Measurements from ENCODE around the gene RGS13.
"Not testable (repeated sequence)": the region's sequence is repeated elsewhere in the genome, so short reads cannot be mapped to it uniquely, and the experiment has no call there.

Gene RGS13

DNA sequence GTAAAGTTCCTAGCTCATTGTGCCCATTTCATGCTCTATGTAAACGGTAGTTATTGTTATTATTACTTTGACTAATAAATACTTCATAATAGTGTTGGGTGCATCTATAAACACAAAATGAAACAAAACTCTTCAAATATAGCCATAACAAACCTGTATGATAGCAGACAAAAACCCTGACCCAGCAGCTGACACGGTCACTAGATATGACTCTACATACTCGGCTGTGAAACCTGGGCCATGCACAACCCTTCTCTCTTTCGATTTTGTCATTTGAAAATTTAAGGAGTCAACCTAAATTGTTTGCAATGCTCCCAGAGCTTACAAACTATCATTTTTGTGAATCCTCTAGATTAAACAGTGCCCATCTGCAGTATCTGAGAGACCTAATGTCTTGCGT, 8.0 kb upstream of the RGS13 start:
- DNase-seq = no peak

DNA sequence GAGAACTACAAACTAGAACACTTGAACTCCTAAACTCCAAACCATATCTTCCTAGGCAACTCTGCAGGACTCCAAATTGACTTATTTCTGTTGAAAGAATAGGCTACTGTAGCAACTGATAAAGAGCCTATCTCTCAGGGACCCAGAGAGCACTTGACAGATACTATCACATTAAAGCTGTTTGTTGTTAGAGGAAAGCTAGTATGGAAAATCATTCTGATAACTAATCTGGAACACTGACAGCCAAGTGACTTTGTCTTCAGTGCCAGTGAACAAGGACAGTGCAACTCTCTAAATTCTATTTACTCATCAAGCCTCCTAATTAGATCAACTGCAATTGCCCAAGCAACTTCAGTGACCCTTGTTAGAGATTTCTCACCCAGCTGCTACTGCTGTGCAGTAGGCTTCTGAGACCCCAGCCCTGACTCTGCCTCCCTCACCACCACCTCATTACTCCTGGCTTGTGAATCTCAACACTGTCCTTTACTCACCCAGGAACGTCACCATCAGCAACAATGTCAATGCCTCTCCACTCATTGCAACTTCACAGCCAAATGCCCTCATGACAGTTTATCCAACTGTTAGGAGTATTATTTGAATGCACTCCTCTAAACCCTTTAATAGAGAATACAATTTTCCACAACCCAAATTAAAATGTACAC, 7.4 kb upstream of the RGS13 start:
- DNase-seq = no peak

DNA sequence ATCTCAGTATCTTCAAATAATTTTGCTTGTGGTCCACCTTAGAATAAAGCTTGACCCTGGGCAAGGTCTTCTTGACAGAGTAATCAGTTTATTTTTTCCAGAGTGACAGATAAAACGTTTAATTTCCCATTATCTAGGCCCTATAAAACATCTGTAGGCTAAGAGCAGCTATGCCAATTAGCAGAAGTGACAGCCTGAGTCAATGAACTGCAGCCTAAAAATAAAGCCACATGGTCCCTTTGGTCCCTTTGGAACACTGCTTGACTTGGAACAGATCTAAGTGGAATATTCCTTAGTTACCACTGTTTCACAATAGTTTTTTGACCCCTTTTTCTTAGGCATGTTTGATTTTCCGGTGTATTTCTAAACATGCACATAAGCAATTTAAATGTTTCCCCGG, 6.3 kb upstream of the RGS13 start:
- no peak for DNase-seq

DNA sequence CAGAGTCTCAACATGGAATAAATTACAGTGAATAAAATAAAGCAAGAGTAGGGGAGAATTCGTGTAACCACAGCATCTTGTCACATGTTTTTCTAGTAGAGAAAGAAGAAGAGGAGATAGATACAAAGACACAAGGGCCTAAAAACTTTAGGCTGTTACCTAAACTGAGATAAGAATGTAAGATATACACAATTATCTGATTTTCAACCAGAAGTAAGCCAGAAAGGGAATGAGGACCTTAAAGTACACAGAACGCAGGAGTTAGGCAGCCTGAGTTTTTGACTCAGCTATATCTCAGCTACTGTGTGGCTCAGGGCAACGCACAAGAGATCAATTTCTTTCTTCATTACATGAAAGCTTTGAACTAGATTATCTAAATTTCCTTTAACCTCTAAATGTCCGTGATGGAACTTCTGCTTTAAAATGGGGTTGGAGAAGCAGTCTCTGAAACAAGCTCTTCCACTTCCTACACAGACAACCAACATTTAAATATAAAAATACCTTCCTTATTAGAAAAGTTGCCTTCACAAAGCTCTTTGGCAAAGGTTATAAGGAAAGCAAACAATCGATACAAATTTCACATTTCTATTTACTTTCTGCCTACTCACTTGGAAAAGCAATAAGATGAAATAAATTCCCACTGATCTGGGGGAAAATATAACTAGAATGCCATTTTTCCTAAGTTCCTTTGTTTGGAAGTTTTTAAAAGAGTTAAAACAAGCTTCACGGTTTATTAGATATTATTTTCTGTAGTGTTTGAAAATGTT, 5.2 kb upstream of the RGS13 start:
- no peak for DNase-seq

DNA sequence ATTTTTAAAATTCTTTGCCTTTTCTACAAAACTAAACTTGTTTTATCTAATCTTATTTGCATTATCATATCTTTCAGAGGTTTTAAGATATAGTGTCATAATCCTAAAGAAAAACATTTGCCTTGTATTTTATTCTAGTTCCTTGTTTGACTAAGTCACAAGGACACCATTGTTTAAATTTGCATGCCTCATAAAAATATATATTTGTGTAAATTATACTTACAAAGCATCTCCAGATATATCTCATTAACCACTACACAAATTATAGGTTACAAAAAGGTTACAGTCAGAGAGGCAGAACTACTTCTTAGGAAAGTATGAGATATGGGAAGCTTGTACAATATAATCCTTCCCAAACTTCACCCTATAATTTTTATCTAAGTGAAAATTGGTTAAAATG, 4.2 kb upstream of the RGS13 start:
- peak; percentile 10 for DNase-seq

DNA sequence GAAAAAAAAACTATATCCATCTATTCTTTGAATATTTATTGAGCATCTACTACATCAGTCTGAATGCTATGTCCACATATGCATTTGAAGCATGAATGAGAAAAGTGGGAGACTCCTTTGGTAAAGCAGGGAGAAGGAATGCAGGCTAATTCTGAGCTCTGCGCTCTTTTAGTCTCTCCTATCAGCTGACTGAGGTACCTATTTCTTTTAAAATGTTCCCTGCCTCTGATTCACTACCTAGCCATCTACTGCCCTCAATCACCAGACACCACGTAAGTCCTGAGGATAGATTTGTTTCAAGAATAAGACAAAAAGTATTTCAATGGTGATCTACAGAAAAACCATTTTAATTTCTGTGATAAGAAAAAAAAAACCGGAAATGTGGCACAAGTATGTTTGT, 3.8 kb upstream of the RGS13 start:
- DNase-seq = no peak

DNA sequence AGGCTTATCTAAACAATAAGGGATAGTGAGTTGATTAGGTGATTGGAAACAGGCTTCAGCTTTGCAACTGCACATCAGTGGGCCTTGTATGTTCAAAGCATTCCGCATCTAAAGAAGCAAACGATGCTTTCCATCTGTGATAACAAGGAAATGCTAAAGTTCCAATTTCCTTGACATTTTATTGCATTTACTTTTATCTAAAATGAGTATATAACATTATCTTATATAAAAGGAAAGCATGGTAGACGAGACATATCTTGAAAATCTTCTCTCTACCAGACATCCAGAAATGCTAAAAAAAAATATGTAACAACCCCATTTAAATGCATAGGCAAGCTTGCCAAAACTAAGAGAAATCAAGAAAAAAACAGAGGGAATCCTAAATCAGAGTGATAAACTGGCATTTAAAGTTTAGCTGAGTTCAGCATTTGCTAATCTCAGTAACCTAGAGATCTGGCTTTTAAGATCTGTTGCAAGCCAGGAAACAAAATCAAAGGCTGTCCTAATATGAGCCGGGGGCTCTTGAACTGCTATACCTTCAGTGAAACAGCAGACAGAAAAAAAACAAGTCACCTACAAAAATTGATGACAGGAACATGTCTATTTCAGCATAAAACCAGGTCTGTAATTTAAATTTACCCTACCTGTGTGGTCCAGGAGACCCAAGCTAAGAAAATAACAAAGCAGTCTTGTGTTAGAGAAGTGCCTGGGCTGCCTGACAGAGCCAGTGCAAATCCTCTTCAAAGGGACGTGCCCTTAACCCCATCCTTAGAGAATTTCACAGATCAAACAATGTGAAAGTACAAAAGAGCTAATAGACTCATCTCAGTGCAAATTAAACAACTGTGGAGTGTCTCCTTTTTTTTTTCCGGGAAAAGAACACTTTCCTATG, 3.1 kb upstream of the RGS13 start:
- no peak for DNase-seq

DNA sequence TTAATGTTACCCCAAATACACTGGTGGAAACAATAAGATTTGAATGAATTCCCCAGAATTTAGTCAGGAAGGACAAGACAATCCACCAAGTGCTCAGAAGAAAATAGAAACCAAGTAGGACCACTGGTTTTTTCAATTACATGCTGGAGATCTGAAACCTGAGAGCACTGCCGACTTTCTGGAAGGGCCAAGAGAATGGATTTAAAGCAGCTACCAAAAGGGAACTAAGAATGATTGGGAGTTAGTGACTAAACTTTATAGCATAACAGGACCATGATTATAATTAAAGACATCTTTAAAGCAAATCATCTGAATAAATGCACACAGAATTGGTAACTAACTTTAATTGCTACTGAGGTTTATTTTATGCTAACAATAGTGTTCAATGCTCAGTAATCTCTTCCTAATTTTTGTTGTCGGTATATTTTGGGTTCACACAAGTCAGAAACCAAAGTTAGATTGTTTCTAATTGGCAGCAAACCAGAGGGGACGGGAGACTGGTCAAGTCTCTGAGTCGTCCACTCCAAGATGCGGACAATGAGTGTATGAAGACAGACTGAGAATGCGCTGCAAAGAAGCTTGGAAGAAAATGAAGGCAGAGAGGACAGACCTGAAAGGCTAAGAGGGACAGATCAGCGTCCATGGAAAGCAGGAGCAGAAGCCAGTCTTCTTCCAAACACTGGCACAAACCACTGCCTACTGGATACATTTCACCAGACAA, 2.3 kb upstream of the RGS13 start:
- DNase-seq = no peak

DNA sequence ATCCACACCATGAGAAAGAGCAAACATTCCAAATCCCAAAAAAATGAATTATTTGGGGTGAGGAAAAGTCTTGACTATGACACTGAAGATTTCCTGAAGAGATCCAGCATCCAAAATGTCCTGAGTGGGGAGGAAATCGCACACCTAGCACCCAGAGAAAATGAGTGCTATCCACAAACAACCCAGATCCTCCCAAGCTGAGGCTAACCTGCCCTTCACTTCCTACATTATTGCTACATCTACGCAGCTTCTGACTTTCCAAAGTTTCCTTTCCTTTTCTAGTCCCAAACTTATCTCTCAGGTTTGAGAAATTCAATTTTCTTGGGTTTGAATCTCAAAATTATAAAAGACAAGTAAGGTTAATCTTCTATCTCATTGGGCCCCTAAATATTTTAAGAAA, 906 bp upstream of the RGS13 start:
- no peak for DNase-seq

DNA sequence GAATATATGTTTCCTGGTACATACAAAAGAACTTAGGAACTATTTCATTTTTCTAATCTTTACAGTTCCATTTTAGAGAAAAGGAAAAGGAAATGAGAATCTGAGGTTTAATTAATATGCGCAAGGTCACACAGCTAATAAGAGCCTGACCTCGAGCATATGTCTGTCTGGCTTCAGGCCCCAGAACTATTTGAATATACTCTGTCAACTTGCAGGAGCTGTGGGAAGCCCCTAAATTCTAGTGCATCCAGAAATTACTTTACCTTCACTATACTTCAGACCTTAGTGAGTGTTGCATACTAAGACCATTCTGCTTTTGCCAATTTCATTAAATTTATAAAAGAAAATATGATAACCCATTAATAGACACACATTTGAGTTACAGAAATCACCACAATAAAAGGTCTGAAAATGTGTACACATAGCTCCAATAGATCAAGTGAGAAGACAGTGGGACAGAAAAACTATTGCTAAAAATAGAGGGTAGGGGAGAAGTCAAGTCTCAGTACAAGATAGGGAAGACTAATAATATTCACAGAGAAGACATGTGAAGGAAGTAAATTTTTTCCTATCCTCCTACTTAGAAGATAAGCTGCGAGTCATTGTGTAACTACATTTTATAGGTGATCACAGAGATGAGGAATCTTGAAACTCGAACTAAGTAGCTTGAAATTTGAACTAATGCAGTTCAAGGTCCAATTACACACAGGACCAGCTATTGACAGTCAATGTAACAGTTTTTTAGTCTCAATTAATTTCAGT, 3.8 kb downstream of the RGS13 start:
- no peak for DNase-seq

DNA sequence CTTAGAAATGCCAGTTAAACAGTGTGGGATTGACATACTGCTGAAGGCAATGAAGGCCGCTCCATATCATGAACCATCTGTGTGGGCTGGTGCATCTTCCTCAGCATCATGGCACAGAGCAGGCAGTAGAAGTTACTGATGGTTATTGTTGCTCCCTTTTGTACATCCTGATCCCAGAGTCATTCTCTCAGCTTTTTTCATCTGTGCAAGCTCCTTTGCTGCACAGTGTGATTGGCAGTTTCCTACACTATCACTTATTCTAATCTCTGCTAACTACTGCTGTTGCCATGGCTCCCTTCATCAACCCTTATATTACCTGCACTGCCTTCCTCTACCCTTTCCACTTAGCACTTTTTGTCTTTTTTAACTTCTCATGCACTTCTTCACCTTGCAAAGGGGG, 16.2 kb downstream of the RGS13 start:
- no peak for DNase-seq

DNA sequence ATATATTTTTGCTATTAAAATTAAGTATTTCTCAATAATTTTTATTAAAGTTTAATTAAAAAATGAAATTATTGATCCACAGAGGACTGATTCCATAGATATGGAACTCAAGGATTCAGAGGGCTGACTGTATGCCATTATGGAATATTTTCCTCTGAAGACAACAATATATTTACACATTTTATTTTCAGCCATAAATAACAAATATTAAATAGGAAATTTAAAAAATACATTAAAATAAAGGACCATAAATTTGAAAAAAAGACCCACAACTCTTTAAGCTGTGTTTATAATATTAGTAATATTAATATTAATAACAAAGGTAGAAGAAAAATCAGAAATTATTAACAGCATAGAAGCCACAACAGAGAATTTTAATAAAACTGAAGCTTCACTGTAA, 18.2 kb downstream of the RGS13 start:
- no peak for DNase-seq

DNA sequence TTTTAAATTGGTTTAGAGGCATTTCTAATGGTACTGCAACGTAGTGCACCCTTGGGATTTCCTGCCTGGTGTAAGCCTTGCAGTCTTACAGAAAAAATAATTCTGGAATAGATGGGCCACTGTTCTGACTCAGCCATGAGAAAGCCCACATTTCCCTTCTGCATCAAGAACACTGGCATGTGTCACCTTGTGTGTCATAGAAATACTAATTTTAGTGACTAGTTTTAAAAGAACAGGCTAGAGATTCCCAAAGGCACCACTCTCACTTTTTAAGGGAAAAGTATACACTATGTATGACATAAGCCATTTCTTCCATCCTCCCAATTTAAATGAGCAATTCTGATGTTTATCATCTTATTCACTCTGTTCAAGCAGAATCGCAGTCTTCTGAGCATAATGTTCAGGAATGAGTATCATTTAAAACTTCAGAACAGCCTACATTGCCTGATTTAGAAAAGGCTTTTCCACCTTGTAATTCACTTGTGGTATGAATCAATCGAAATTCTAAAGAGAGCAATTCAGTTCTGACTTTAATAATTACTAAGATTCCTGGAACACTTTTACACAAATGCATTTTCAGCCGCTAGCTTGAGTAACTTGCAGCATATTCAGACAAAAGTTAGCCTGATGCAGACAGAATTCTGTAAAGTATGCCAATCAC, 18.8 kb downstream of the RGS13 start:
- no peak for DNase-seq

DNA sequence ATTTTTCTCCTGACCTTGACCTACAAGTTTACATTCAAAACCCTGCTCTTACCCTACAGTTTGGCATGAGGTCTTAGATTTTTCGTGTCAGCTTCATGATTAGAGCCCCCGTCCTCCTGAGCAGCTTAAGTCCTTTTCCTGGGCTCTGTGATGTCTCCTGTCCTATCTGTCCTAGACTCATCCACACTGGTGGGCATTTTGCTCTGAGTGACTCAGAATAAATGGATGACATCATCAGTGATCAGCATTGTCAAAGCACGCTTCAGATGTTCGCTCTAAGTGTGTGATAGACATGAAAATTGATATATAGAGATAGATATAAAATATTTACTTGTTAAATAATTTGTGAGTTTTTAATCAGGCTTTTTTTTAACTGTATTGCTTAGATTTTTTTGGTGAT, 21.8 kb downstream of the RGS13 start:
- DNase-seq = no peak

DNA sequence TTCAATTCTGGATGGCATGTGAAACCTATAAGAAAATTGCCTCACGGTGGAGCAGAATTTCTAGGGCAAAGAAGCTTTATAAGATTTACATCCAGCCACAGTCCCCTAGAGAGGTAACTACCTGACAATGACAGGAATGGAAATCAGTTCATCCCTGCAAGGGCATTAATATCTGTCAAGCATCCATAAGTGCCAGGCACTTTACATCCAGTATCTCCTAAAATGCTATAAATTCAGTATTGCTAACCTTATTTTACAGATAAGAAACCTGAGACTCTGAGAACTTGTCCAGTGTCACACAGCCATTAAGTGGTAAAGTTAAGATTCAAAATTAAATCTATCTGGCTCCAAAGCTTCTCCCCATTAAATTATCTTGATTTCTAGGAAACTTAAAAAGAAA, 22.3 kb downstream of the RGS13 start:
- DNase-seq = no peak

DNA sequence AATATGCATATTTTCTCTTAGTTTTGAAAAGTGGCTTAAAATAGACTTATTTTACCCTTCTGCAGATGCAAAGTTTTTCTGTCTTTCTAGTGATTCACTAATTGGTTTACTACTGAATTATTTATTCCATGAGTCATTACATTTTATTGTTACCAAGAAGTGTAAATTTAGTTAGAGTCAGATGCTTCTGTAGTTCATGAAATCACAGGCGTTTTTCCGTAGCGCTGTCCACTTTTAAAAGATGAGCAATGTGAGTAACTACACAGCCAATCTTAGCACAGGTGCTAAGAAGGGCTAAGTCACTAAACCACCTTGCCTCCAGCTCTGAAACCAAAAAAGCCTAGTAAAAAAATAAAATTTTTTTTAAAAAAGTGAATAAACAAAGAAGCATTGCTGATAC, 24.7 kb downstream of the RGS13 start:
- no peak for DNase-seq

DNA sequence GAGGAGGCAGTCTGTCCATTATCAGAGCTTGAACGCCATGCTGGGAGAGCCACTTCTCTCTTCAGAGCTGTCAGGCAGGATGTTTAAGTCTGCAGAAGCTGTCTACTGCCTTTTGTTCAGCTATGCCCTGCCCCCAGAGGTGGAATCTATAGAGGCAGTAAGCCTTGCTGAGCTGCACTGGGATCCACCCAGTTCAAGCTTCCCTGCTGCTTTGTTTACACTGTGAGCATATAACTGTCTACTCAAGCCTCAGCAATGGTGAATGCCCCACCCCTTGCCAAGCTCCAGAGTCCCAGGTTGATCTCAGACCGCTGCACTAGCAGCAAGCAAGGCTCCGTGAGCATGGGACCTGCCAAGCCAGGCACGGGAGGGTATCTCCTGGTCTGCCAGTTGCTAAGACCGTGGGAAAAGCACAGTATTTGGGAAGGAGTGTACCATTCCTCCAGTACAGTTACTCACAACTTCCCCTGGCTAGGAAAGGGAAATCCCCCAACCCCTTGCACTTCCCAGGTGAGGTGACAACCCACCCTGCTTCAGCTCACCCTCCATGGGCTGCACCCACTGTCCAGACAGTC, 32.5 kb downstream of the RGS13 start:
- DNase-seq = no peak

DNA sequence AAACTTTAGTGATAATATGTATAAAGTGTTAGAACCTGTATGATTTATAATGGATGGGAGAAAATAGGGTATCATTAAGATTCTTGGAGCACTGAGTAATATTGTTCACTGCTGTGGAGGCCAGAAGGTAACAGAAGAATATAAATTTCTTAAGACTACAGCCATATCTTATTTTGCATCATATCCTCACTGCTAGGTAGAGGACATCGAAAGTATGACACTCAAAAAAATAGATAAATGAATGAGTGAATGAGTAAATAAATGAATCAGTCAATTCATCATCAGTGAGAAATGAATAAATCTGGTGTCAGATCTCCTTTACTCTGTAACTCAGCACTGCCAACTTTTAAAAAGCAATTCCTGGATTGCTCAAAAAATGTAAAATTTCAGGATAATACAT, 33.2 kb downstream of the RGS13 start:
- DNase-seq = no peak

DNA sequence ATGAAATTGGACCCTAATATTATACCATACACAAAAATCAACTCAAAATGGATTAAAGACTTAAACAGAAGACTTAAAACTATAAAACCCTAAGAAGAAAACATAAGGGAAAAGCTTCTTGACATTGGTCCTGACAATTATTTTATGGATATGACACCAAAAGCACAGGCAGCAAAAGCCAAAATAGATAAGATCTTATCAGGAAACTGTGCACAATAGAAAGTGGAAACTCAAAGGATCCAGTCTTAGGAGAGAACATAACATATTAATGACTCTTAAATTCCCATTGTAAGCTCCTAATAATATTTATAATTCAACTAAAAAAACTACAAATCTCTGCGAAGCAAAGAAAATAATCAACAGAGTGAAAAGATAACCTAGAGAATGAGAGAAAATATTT, 39.8 kb downstream of the RGS13 start:
- DNase-seq = no peak

DNA sequence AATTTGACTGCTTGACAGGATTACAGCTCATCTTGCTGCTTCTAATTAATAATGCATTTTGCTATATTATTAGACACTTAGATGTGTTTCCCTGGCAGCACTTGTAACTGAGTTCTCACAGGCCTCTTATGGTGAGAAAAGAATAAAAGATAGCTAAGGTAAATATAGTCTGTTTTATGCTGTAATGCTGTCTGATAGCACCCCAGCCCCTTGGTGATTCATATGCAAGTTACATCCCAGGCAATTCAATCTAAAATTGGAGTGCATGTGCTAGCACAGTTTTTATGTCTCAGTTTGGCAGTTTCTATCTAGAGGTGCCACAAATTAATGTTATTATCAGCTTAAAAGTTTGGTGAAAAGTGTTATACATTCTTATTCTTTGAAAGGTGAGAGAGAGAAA, 42.2 kb downstream of the RGS13 start:
- no peak for DNase-seq

DNA sequence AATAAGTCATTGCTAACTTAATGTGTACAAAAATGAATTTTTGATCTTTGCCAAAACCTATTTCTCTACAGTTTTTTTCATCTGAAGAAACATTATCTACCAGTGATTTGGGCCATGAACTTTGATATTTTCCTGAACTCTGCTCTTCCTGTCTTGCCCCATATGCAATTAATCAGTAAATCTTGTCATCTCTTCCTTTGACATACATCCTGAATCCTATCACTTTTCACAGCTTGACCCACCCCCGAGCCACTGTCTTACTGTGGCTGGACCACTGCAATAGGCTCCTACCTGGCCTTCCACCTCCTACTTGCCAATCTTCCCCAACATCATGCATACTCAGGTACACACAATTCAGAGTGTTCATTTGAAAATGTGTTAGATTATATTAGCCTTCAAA, 46.4 kb downstream of the RGS13 start:
- no peak for DNase-seq

DNA sequence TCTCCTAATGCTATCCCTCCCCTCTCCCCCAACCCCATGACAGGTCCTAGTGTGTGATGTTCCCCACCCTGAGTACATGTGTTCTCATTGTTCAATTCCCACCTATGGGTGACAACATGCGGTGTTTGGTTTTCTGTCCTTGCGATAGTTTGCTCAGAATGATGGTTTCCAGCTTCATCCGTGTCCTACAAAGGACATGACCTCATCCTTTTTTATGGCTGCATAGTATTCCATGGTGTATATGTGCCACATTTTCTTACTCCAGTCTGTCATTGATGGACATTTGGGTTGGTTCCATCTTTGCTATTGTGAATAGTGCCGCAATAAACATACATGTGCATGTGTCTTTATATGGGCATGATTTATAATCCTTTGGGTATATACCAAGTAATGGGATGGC, 47.1 kb downstream of the RGS13 start:
- DNase-seq = not testable (repeated sequence)

Data from NCI-H2081 treated with DMSO at 0.1 percent for 48 hours (cell line).